Nephron progenitor cell (in vitro differentiated cells): ENCODE measurements around the gene CNGB1.
A peak's percentile ranks its signal among the peaks of the same experiment; 100 is the strongest.

Experiments used
- DNase-seq: peaks from one replicate; pipeline ENCODE4 v3.0.0; 2021
- H3K27ac Mint-ChIP-seq: 2 replicates; pipeline ENCODE4 v1.8.0; 2021; ENCODE audit warnings: mild to moderate bottlenecking, moderate library complexity, mixed read lengths
- H3K27me3 Mint-ChIP-seq: 2 replicates; pipeline ENCODE4 v1.8.0; 2021; ENCODE audit warnings: mild to moderate bottlenecking, low read depth, mixed read lengths; ENCODE audit not compliant: poor library complexity
- H3K36me3 Mint-ChIP-seq: 2 replicates; pipeline ENCODE4 v1.8.0; 2021; ENCODE audit warnings: low read depth, mixed read lengths
- H3K4me1 Mint-ChIP-seq: 2 replicates; pipeline ENCODE4 v1.8.0; 2021; ENCODE audit warnings: mixed read lengths
- H3K4me3 Mint-ChIP-seq: 2 replicates; pipeline ENCODE4 v1.8.0; 2021; ENCODE audit warnings: mild to moderate bottlenecking, moderate library complexity, mixed read lengths
- H3K9me3 Mint-ChIP-seq: 2 replicates; pipeline ENCODE4 v1.8.0; 2021; ENCODE audit warnings: mild to moderate bottlenecking, moderate library complexity, mixed read lengths
- TF ChIP-seq, protein P1 (sequence below): fragments of 200-600 bp; sonication (generic); IDR thresholded peaks from 2 replicates; pipeline ENCODE4 v1.5.0; 2021; ENCODE audit warnings: antibody characterized with exemption

CNGB1 gene

DNA sequence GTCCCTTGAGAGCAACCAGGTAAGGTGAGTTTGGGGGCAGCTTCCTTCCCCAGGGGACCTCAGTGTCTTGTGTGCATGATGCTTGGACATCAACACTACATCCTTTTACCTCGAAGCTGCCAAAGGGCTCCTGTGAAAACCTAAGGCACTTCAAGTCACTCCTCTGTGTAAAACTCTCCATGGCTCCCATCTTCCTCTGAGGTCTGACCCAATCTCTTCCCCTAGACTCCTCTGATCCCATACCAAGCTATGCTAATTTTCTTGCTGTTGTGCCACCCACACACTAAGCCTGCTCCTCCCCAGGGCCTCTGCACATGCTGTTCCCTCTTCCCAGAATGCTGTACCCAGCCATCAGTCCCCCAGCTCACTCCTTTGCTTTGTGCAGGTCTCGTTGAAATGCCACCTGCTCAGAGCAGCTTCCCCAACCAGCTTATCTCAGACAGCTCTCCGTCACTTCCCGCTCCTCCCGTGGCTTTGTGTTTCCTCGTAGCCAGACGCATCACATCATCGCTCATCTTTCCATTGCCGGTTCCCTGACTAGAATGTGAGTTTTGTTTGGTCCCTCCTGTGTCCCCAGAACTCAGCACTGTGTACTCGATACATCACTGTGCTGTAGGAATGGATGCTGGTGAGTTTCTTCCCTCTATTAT is 78.4 kb downstream of the CNGB1 start:
- DNase-seq: no peak
- Mint-ChIP-seq H3K4me1 (peaks cover 16% of the 10 kb centered on the region), H3K27me3 (peaks cover 16% of the 10 kb centered on the region), H3K9me3 (no peaks in the 10 kb centered on the region), H3K4me3 (no peak overlapping the region), H3K36me3 (no peaks in the 10 kb centered on the region), H3K27ac (no peak overlapping the region)
- TF ChIP-seq, protein P1, sequence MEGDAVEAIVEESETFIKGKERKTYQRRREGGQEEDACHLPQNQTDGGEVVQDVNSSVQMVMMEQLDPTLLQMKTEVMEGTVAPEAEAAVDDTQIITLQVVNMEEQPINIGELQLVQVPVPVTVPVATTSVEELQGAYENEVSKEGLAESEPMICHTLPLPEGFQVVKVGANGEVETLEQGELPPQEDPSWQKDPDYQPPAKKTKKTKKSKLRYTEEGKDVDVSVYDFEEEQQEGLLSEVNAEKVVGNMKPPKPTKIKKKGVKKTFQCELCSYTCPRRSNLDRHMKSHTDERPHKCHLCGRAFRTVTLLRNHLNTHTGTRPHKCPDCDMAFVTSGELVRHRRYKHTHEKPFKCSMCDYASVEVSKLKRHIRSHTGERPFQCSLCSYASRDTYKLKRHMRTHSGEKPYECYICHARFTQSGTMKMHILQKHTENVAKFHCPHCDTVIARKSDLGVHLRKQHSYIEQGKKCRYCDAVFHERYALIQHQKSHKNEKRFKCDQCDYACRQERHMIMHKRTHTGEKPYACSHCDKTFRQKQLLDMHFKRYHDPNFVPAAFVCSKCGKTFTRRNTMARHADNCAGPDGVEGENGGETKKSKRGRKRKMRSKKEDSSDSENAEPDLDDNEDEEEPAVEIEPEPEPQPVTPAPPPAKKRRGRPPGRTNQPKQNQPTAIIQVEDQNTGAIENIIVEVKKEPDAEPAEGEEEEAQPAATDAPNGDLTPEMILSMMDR: no peak

- Mint-ChIP-seq H3K9me3 (no peaks in the 10 kb centered on the region), H3K4me3 (no peak overlapping the region), H3K4me1 (peaks cover 16% of the 10 kb centered on the region), H3K27ac (no peak overlapping the region), H3K36me3 (no peaks in the 10 kb centered on the region), H3K27me3 (peaks cover 16% of the 10 kb centered on the region)
- TF ChIP-seq, protein P1: no peak
- no peak for DNase-seq
These were observed 78.9 kb downstream of the CNGB1 start for GRCh38 chr16:57892041-57892440.

GRCh38 chr16:57890752-57891111 is 80.2 kb downstream of the CNGB1 start:
- H3K27ac Mint-ChIP-seq: peak overlapping the region; percentile 64
- DNase-seq: no peak
- no peak overlapping the region for H3K4me3 Mint-ChIP-seq
- H3K36me3 Mint-ChIP-seq: no peaks in the 10 kb centered on the region
- no peaks in the 10 kb centered on the region for H3K9me3 Mint-ChIP-seq
- TF ChIP-seq, protein P1: no peak
- H3K27me3 Mint-ChIP-seq: peaks cover 19% of the 10 kb centered on the region
- peaks cover 16% of the 10 kb centered on the region for H3K4me1 Mint-ChIP-seq

- H3K36me3 Mint-ChIP-seq: no peaks in the 10 kb centered on the region
- H3K27me3 Mint-ChIP-seq: peaks cover 24% of the 10 kb centered on the region
- TF ChIP-seq, protein P1: no peak
- H3K4me1 Mint-ChIP-seq: peaks cover 20% of the 10 kb centered on the region
- no peaks in the 10 kb centered on the region for H3K9me3 Mint-ChIP-seq
- H3K27ac Mint-ChIP-seq: peak overlapping the region; percentile 64
- no peak overlapping the region for H3K4me3 Mint-ChIP-seq
- DNase-seq: no peak
These were observed 80.8 kb downstream of the CNGB1 start for GRCh38 chr16:57889960-57890751.

- TF ChIP-seq, protein P1: no peak
- H3K27ac Mint-ChIP-seq: no peak overlapping the region
- DNase-seq: no peak
- peaks cover 31% of the 10 kb centered on the region for H3K27me3 Mint-ChIP-seq
- H3K4me3 Mint-ChIP-seq: no peak overlapping the region
- peaks cover 27% of the 10 kb centered on the region for H3K4me1 Mint-ChIP-seq
- H3K36me3 Mint-ChIP-seq: no peaks in the 10 kb centered on the region
- no peaks in the 10 kb centered on the region for H3K9me3 Mint-ChIP-seq
These were observed 81.4 kb downstream of the CNGB1 start for GRCh38 chr16:57889522-57889921.
